ENCODE data around the gene SLC13A2. TPM values are rescaled to one million over a fixed set of nuclear protein-coding genes. Genes with fewer than 3 reads are reported as not detected.

SLC13A2 gene
- polyA plus RNA-seq, 1 experiment, result not detected

DNA sequence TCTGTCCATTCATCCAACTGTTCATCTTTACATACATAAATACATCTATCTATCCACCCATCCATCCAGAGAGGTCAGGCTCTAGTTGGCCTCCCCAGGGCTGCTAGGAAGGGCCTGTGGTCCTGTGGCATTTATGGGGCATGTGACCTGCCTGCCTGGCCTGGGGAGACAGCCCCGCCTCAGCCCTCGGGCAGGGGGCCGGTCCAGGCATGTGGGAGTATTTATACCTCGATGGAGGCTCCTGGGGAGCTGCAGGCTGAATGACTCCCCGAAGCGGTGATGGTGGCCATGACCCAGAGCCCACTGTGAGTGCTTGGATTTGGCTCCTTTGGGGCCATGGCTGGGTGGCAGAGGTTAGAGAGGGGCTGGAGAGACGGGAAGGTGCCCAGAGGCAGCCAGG lies 40.0 kb downstream of the SLC13A2 start:
- DNase-seq (ENCODE audit: low read depth, low spot score), result no peak
- TF ChIP-seq, protein P1, sequence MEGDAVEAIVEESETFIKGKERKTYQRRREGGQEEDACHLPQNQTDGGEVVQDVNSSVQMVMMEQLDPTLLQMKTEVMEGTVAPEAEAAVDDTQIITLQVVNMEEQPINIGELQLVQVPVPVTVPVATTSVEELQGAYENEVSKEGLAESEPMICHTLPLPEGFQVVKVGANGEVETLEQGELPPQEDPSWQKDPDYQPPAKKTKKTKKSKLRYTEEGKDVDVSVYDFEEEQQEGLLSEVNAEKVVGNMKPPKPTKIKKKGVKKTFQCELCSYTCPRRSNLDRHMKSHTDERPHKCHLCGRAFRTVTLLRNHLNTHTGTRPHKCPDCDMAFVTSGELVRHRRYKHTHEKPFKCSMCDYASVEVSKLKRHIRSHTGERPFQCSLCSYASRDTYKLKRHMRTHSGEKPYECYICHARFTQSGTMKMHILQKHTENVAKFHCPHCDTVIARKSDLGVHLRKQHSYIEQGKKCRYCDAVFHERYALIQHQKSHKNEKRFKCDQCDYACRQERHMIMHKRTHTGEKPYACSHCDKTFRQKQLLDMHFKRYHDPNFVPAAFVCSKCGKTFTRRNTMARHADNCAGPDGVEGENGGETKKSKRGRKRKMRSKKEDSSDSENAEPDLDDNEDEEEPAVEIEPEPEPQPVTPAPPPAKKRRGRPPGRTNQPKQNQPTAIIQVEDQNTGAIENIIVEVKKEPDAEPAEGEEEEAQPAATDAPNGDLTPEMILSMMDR (IDR thresholded peaks at IDR 0.05; ENCODE audit: low read depth, low read length), result no peak
- Histone ChIP-seq H3K27ac (ENCODE audit: low read depth, low read length) (no peak overlapping the region), H3K4me3 (ENCODE audit: low read depth, low read length) (no peak overlapping the region), H3K9me3 (ENCODE audit: control insufficient read depth, insufficient read depth, low read length) (no peaks in the 10 kb centered on the region), H3K27me3 (ENCODE audit: control insufficient read depth, insufficient read depth, low read length) (peaks cover 48% of the 10 kb centered on the region)
- ChIA-PET POLR2A (no interaction called here), CTCF (no interaction called here)

DNA sequence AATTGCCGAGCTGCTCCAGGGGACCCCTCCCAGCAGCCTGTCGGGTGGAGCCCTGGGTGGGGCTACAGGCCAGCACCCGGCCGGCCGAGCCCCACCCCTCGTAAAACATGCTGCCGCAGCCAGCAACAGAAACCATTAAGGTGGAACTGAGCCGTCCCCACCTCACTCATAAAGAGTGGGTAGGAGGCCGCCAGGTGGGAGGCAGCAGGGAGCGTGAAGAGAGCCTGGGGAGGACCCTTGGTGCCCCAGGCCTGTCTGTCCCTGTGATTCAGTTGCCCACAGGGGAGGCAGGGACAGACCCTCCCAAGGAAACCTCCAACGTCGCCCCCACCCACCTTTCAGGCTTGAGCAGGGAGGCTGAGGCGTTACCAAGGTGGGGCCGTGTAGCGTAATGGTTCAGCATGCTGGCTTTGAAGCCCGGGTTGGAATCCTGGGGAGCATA lies 41.1 kb downstream of the SLC13A2 start:
- Histone ChIP-seq H3K27me3 (ENCODE audit: control insufficient read depth, insufficient read depth, low read length) (peaks cover 38% of the 10 kb centered on the region), H3K27ac (ENCODE audit: low read depth, low read length) (no peak overlapping the region), H3K9me3 (ENCODE audit: control insufficient read depth, insufficient read depth, low read length) (no peaks in the 10 kb centered on the region), H3K4me3 (ENCODE audit: low read depth, low read length) (no peak overlapping the region)
- CTCF ChIA-PET, result no interaction called here
- TF ChIP-seq, protein P1 (IDR thresholded peaks at IDR 0.05; ENCODE audit: low read depth, low read length), result no peak
- no peak for DNase-seq (ENCODE audit: low read depth, low spot score)
- POLR2A ChIA-PET, result no interaction called here

DNA sequence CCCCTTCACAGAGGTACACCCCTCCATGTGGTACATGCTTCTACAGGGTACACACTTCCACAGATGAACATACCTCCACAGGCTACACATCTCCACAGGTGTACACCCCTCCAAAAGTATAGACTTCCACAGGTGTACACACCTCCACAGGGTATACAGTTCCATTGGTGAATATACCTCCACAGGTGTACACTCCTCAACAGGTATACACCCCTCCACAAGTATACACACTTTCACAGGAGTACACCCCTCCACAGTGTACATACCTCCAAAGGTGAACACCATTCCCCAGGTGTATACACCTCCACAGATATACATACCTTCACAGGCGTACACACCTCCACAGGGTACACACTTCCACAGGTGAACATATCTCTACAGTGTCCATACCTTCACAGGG lies 42.1 kb downstream of the SLC13A2 start:
- DNase-seq (ENCODE audit: low read depth, low spot score), result no peak
- no peak overlapping the region for H3K27ac ChIP-seq (ENCODE audit: low read depth, low read length)
- peaks cover 37% of the 10 kb centered on the region for H3K27me3 ChIP-seq (ENCODE audit: control insufficient read depth, insufficient read depth, low read length)
- H3K9me3 ChIP-seq (ENCODE audit: control insufficient read depth, insufficient read depth, low read length), result no peaks in the 10 kb centered on the region
- ChIA-PET CTCF (no interaction called here), POLR2A (no interaction called here)
- TF ChIP-seq, protein P1 (IDR thresholded peaks at IDR 0.05; ENCODE audit: low read depth, low read length), result no peak
- H3K4me3 ChIP-seq (ENCODE audit: low read depth, low read length), result no peak overlapping the region

DNA sequence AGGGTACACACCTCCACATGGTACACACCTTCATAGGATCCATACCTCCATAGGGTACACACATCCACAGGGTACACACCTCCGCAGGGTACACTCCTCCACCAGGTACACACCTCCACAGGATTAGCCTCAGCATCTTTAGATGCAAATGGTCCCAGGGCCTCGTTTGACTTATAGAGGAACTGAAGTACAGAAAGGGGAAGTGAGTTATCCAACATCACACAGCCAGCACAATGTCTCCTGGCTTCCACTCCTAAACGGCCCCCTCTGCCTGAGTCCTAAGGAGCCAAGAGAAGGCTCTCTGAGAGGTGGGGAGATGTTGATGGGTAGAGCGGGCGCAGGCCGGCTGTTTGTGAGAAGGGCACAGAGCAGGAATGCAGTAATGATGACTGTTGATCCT lies 44.7 kb downstream of the SLC13A2 start:
- no peak overlapping the region for H3K27ac ChIP-seq (ENCODE audit: low read depth, low read length)
- ChIA-PET POLR2A (no interaction called here), CTCF (no interaction called here)
- DNase-seq (ENCODE audit: low read depth, low spot score), result no peak
- TF ChIP-seq, protein P1 (IDR thresholded peaks at IDR 0.05; ENCODE audit: low read depth, low read length), result no peak
- peaks cover 35% of the 10 kb centered on the region for H3K27me3 ChIP-seq (ENCODE audit: control insufficient read depth, insufficient read depth, low read length)
- no peak overlapping the region for H3K4me3 ChIP-seq (ENCODE audit: low read depth, low read length)
- H3K9me3 ChIP-seq (ENCODE audit: control insufficient read depth, insufficient read depth, low read length), result no peaks in the 10 kb centered on the region

DNA sequence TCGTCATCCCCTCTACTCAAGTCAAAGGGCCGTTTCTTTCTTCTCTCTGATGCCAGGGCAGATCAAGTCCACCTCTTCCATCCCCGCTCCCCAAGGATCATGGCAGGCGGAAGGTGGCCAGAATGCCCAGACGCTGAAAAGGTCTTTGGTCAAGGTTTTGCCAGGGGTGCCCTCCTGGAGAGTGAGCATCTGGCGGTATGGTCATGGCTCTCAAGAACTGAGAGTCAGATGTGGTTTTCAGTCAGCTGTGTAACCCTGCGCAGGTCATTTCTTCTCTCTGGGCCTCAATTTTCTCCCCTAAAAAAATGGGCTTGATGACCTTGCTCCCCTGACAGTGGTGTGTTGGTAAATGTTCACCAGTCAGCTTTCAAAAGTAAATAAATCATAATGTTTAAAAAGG lies 45.1 kb downstream of the SLC13A2 start:
- ChIA-PET POLR2A (no interaction called here), CTCF (no interaction called here)
- H3K9me3 ChIP-seq (ENCODE audit: control insufficient read depth, insufficient read depth, low read length), result no peaks in the 10 kb centered on the region
- H3K4me3 ChIP-seq (ENCODE audit: low read depth, low read length), result no peak overlapping the region
- peaks cover 32% of the 10 kb centered on the region for H3K27me3 ChIP-seq (ENCODE audit: control insufficient read depth, insufficient read depth, low read length)
- no peak for DNase-seq (ENCODE audit: low read depth, low spot score)
- H3K27ac ChIP-seq (ENCODE audit: low read depth, low read length), result no peak overlapping the region
- TF ChIP-seq, protein P1 (IDR thresholded peaks at IDR 0.05; ENCODE audit: low read depth, low read length), result no peak
